NCI-H2171 (cell line): ENCODE results near the gene HCAR2.
"Not testable (repeated sequence)": the region's sequence is repeated elsewhere in the genome, so short reads cannot be mapped to it uniquely, and the experiment has no call there.

Experiments
- DNase-seq: peaks from one replicate; lab custom pipeline; 2025; lab: John Stamatoyannopoulos, UW

The HCAR2 gene

GRCh38 chr12:122665349-122665748, 37.8 kb downstream of the HCAR2 start:
- no peak for DNase-seq

DNA sequence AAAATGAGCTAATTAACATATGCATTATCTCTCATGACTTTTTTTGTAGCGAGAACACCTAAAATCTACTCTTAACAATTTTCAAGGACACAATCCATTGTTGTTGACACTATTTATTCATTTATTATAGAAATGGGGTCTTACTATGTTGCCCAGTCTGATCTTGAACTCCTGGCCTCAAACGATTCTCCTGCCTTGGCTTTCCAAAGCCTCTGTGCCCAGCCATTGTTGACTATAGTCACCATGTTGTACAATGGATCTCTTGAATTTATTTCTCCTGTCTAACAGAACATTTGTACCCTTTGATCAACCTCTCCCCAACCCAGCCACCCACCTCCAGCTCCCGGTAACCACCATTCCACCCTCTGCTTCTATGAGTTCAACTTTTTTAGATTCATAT, 41.2 kb downstream of the HCAR2 start:
- no peak for DNase-seq

GRCh38 chr12:122661246-122661645, 41.9 kb downstream of the HCAR2 start:
- no peak for DNase-seq

DNA sequence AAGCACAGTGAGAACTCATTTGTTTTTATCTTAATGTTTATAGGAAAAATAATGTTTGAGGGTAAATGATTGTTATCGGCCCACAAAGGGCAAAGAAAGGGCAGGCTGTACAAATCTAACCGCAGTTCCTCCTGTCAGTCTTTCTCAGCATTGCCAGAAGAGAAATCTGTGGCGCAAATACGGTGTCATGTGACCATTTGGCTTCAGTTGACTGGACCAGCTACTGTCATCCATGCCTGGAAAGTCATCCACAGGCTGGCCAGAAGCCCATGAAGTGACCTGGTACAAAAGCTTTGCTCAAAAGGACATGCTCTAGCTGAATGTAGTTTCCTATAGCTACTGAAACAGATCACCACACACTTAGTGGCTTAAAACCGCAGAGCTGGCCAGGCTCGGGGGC, 43.6 kb downstream of the HCAR2 start:
- DNase-seq: no peak

DNA sequence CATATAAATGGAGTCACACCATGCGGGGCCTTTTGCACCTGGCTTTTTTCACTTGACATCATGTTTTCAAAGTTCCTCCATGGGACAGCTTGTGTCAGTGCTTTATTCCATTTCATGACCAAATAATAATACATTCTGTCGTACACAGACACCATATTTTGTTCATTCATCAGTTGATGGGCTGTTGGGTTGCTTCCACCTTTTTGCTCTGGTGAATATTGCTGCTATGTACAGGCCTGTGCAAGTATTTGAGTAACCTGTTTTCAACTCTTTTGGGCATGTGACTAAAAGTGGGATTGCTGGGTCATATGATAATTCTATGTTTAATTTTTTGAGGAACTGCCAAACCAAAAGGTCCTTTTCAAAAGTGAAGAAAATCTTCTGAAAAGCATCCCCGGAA, 46.9 kb downstream of the HCAR2 start:
- DNase-seq: no peak

DNA sequence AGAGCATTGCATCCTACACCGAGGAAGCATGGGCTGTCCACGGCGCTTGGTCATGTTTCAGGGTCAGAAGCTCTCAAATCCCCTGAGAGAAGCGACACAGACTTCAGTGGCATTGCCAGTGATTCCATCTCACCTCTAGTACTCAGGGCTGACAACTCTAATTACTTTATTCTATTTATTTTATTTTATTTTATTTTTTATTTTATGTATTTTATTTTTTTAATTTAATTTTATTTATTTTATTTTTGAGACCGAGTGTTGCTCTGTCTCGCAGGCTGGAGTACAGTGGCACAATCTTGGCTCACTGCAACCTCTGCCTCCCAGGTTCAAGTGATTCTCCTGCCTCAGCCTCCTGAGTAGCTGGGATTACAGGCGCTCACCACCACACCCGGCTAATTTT, 49.9 kb downstream of the HCAR2 start:
- DNase-seq: not testable (repeated sequence)

DNA sequence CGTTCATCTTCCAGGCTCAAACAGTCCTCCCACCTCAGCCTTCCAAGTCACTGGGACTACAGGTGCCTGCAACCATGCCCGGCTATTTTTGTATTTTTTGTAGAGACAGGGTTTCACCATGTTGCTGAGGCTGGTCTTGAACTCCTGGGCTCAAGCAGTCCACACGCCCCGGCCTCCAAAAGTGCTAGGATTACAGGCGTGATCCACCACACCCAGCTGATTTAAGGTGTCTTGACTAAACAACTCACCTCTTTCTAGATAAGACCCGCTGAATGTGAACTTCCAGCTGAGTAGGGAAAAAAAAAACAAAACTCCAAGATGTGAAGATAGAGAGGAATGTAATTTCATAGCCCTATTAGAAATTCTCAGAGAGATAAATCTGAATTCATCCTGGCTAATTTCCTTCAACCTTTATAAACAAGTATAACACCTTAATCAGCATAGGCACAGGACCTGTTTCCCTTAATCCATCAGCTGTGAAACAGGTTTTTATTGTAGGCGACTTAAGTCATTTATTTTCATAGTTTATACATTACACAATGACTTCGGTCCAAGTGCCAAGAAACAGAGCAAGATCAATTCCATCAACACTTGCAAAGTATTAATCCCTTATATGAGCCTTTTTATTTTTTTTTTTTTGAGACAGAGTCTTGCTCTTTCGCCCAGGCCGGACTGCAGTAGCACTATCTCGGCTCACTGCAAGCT, 51.5 kb downstream of the HCAR2 start:
- no peak for DNase-seq
